ENCODE measurements around the gene ZNF625.
"Not testable (repeated sequence)": the region's sequence is repeated elsewhere in the genome, so short reads cannot be mapped to it uniquely, and the experiment has no call there.

The ZNF625 gene

GRCh38 chr19:12111943-12112637 is 44.4 kb downstream of the ZNF625 start:
- H3K9me3 Mint-ChIP-seq = peaks cover 0 to 2% of the 10 kb centered on the region in 2 donors
- ATAC-seq (replicated peaks) (no peak), DNase-seq (no peak)
- peaks cover 12 to 42% of the 10 kb centered on the region in 2 donors for H3K36me3 Mint-ChIP-seq
- H3K4me3 Mint-ChIP-seq = no peak overlapping the region
- no peak overlapping the region for H3K27ac Mint-ChIP-seq
- H3K4me1 Mint-ChIP-seq = no peaks in the 10 kb centered on the region
- no peaks in the 10 kb centered on the region for H3K27me3 Mint-ChIP-seq

- DNase-seq = no peak
Measured at GRCh38 chr19:12111176-12111575, 45.4 kb downstream of the ZNF625 start.

DNA sequence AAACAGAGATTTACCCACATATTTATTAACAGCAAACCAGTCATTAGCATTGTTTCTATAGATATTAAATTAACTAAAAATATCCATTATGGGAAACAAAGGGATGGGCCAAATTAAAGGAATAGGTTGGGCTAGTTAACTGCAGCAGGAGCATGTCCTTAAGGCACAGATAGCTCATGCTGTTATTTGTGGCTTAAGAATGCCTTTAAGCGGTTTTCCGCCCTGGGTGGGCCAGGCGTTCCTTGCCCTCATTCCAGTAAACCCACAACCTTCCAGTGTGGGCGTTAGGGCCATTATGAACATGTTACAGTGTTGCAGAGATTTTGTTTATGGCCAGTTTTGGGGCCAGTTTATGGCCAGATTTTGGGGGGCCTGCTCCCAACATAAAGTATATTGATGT is 52.6 kb downstream of the ZNF625 start:
- not testable (repeated sequence) for H3K9me3 Mint-ChIP-seq; H3K4me3 Mint-ChIP-seq; H3K4me1 Mint-ChIP-seq; H3K27me3 Mint-ChIP-seq; H3K27ac Mint-ChIP-seq; DNase-seq; ATAC-seq (replicated peaks)
- peaks cover 0 to 19% of the 10 kb centered on the region in 2 donors for H3K36me3 Mint-ChIP-seq

More at GRCh38 chr19:12111176-12111575, 45.4 kb downstream of the ZNF625 start:
- Mint-ChIP-seq H3K9me3 (peaks cover 0 to 2% of the 10 kb centered on the region in 2 donors), H3K4me1 (no peaks in the 10 kb centered on the region), H3K4me3 (no peak overlapping the region), H3K27me3 (no peaks in the 10 kb centered on the region), H3K27ac (no peak overlapping the region), H3K36me3 (peaks cover 12 to 45% of the 10 kb centered on the region in 2 donors)
- ATAC-seq (replicated peaks) = no peak

DNA sequence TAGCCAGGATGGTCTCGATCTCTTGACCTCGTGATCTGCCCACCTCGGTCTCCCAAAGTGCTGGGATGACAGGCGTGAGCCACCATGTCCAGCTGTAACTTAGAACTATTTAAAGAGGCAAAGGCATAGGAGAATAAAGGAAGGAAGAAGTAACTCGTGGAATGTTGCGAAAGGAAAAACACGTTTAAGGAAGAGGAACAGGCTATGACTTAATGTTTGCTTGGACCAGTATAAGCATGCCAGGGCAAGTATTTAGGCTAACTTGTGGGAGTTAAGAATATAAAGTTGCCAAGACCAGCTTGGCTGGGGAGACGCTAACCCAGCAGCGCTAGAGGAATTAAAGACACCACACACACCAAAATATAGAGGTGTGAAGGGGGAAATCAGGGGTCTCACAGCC is 58.5 kb downstream of the ZNF625 start:
- Mint-ChIP-seq H3K27ac (no peak overlapping the region), H3K36me3 (peaks cover 9 to 27% of the 10 kb centered on the region in 2 donors), H3K4me1 (peaks cover 4 to 7% of the 10 kb centered on the region in 2 donors), H3K4me3 (no peak overlapping the region), H3K9me3 (no peaks in the 10 kb centered on the region), H3K27me3 (no peaks in the 10 kb centered on the region)
- ATAC-seq (replicated peaks) (no peak), DNase-seq (no peak)

- ATAC-seq (replicated peaks) (no peak), DNase-seq (no peak)
- Mint-ChIP-seq H3K4me3 (no peak overlapping the region), H3K27ac (no peak overlapping the region), H3K27me3 (no peaks in the 10 kb centered on the region), H3K4me1 (peaks cover 8 to 21% of the 10 kb centered on the region in 2 donors), H3K9me3 (no peaks in the 10 kb centered on the region), H3K36me3 (peaks cover 9 to 23% of the 10 kb centered on the region in 2 donors)
Measured at GRCh38 chr19:12095111-12095790, 61.3 kb downstream of the ZNF625 start.

Data from stimulated activated naive B cell treated with anti-CD40 and anti-IgM and Interleukin-4, amounts not matched to agents 10 μg/mL and 1 μg/mL and 100 μg/mL, for 72 hours (primary cell).